ENCODE results near the gene UTS2R.

DNA sequence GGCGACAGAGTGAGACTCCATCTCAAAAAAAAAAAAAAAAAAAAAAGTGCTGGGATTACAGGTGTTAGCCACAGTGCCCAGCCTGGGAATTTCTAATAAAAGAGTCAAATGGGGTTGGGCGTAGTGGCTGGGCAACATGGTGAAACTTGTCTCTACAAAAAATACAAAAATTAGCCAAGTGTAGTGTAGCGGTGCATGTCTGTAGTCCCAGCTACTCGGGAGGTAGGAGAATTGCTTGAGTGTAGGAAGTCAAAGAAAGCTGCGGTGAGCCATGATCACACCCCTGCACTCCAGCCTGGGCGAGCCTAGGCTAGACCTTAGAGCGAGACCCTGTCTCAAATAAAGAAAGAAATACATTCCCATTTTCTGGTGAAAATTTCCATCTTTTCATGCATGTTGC, 2.4 kb upstream of the UTS2R start:
- TF ChIP-seq, protein P1, sequence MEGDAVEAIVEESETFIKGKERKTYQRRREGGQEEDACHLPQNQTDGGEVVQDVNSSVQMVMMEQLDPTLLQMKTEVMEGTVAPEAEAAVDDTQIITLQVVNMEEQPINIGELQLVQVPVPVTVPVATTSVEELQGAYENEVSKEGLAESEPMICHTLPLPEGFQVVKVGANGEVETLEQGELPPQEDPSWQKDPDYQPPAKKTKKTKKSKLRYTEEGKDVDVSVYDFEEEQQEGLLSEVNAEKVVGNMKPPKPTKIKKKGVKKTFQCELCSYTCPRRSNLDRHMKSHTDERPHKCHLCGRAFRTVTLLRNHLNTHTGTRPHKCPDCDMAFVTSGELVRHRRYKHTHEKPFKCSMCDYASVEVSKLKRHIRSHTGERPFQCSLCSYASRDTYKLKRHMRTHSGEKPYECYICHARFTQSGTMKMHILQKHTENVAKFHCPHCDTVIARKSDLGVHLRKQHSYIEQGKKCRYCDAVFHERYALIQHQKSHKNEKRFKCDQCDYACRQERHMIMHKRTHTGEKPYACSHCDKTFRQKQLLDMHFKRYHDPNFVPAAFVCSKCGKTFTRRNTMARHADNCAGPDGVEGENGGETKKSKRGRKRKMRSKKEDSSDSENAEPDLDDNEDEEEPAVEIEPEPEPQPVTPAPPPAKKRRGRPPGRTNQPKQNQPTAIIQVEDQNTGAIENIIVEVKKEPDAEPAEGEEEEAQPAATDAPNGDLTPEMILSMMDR (IDR thresholded peaks at IDR 0.05): no peak
- no peak for TF ChIP-seq EP300 (IDR thresholded peaks at IDR 0.05)

Measured in stomach (tissue), 4 donors.